ENCODE measurements around the gene ZBP1. TPM values are rescaled to one million over a fixed set of nuclear protein-coding genes. Genes with fewer than 3 reads are reported as not detected.
A peak's percentile ranks its signal among the peaks of the same experiment; 100 is the strongest.

Gene ZBP1
- polyA plus RNA-seq, 1 of the 3 experiments (the other 2 are of a cell fraction), result not detected

- 95% methylated on average over 8 of the region's 8 CpGs for WGBS (ENCODE audit: low lambda C conversion rate)
- CTCF ChIA-PET, result interaction anchor here (1.0 to 1.4 kb wide), 3 partner anchors 12 to 43 kb away, joined by 3 read pairs; no protein-coding TSS in a partner anchor
- H3K79me2 ChIP-seq (ENCODE audit: insufficient read depth), result peaks cover 87% of the 10 kb centered on the region
These were observed 45.4 kb upstream of the ZBP1 start for GRCh38 chr20:57665589-57665971.

GRCh38 chr20:57664924-57665588, 44.8 kb upstream of the ZBP1 start:
- Histone ChIP-seq H3K36me3 (replicated peaks in 1 of 2; ENCODE audit: control insufficient read depth in 1 of 2, insufficient read depth in 2 of 2, low read length in 1 of 2) (no peaks in the 10 kb centered on the region), H3K4me3 (ENCODE audit: low read depth in 2 of 2, low read length in 1 of 2) (no peak overlapping the region), H3K4me1 (ENCODE audit: control insufficient read depth in 1 of 2, insufficient read depth in 2 of 2, low read depth in 1 of 2, low read length in 1 of 2) (peaks cover 0 to 71% of the 10 kb centered on the region in 2 experiments; a peak in 2 of 4 replicates), H3K27me3 (ENCODE audit: insufficient read depth) (no peaks in the 10 kb centered on the region), H3K9me3 (no peaks in the 10 kb centered on the region), H3F3A (replicated peaks; ENCODE audit: insufficient read depth) (no peaks in the 10 kb centered on the region), H3K79me2 (ENCODE audit: insufficient read depth) (peaks cover 82% of the 10 kb centered on the region), H3K9ac (no peak overlapping the region), H4K20me1 (ENCODE audit: insufficient read depth) (peaks cover 86% of the 10 kb centered on the region), H3K4me2 (no peak overlapping the region), H3K9me2 (no peaks in the 10 kb centered on the region), H2AFZ (ENCODE audit: low read depth) (no peak overlapping the region), H3K27ac (ENCODE audit: low read depth in 2 of 2, low read length in 1 of 2) (no peak overlapping the region; a peak in 1 of 4 replicates)
- WGBS (ENCODE audit: low lambda C conversion rate), result 91% methylated on average over 14 of the region's 14 CpGs
- POLR2A ChIA-PET, result no interaction called here
- CTCF ChIA-PET, result interaction anchor here (1.0 to 1.4 kb wide), 3 partner anchors 11 to 42 kb away, joined by 3 read pairs; no protein-coding TSS in a partner anchor
- DNase-seq, result no peak
- TF ChIP-seq TAF1 (IDR thresholded peaks at IDR 0.05; ENCODE audit: borderline replicate concordance, low read depth, low read length), result no peak
- TF ChIP-seq EZH2phosphoT487 (IDR thresholded peaks at IDR 0.05; ENCODE audit: borderline replicate concordance, low read depth), result no peak
- TF ChIP-seq SMC3 (IDR thresholded peaks at IDR 0.05; ENCODE audit: low read depth, low read length), result no peak
- no peak for TF ChIP-seq RAD21 (IDR thresholded peaks at IDR 0.05; ENCODE audit: low read length)
- no peak for TF ChIP-seq FOXM1 (IDR thresholded peaks at IDR 0.05; ENCODE audit: low read depth)
- no peak for TF ChIP-seq ZBTB33 (IDR thresholded peaks at IDR 0.05; ENCODE audit: borderline replicate concordance, low read depth)

More at GRCh38 chr20:57665589-57665971, 45.4 kb upstream of the ZBP1 start:
- Histone ChIP-seq H3K9me3 (no peaks in the 10 kb centered on the region), H3K9me2 (no peaks in the 10 kb centered on the region), H2AFZ (ENCODE audit: low read depth) (no peak overlapping the region), H4K20me1 (ENCODE audit: insufficient read depth) (peaks cover 85% of the 10 kb centered on the region), H3K36me3 (replicated peaks in 1 of 2; ENCODE audit: control insufficient read depth in 1 of 2, insufficient read depth in 2 of 2, low read length in 1 of 2) (no peaks in the 10 kb centered on the region), H3K4me3 (ENCODE audit: low read depth in 2 of 2, low read length in 1 of 2) (no peak overlapping the region), H3K27ac (ENCODE audit: low read depth in 2 of 2, low read length in 1 of 2) (peak overlapping the region in 1 of 2 experiments; percentile 22; a peak in 1 of 4 replicates), H3K27me3 (ENCODE audit: insufficient read depth) (no peaks in the 10 kb centered on the region), H3K4me1 (ENCODE audit: control insufficient read depth in 1 of 2, insufficient read depth in 2 of 2, low read depth in 1 of 2, low read length in 1 of 2) (peaks cover 0 to 76% of the 10 kb centered on the region in 2 experiments; a peak in 2 of 4 replicates), H3F3A (replicated peaks; ENCODE audit: insufficient read depth) (no peaks in the 10 kb centered on the region), H3K9ac (no peak overlapping the region), H3K4me2 (no peak overlapping the region)
- POLR2A ChIA-PET, result no interaction called here
- no peak for TF ChIP-seq TCF12 (IDR thresholded peaks at IDR 0.05)
- TF ChIP-seq IRF3 (IDR thresholded peaks at IDR 0.05; ENCODE audit: low read depth, low read length), result no peak
- no peak for TF ChIP-seq MEF2A (IDR thresholded peaks at IDR 0.05; ENCODE audit: borderline replicate concordance, low read depth)
- no peak for TF ChIP-seq GATA2 (CRISPR knock-in tag; IDR thresholded peaks at IDR 0.05)
- TF ChIP-seq EP300 (IDR thresholded peaks at IDR 0.05; ENCODE audit: borderline replicate concordance in 1 of 2, low read depth in 1 of 2, low read length in 1 of 2), result no peak
- TF ChIP-seq CHD2 (IDR thresholded peaks at IDR 0.05; ENCODE audit: low read length, partially characterized antibody), result no peak
- no peak for TF ChIP-seq CTCF (IDR thresholded peaks at IDR 0.05)
- TF ChIP-seq NFIC (IDR thresholded peaks at IDR 0.05; ENCODE audit: borderline replicate concordance), result no peak
- no peak for TF ChIP-seq POLR2AphosphoS5 (IDR thresholded peaks at IDR 0.05; ENCODE audit: low read depth, low read length)
- TF ChIP-seq RCOR1 (IDR thresholded peaks at IDR 0.05; ENCODE audit: low read length), result no peak
- DNase-seq, result no peak
